PC-3 (cell line): ENCODE results near the gene SLCO2A1.

ENCODE experiments used
- EZH2 ChIP-seq: fragments of 300-600 bp; sonication (generic); IDR thresholded peaks from one replicate; pipeline ENCODE4 v1.6.1; 2017; ENCODE audit warnings: antibody characterized with exemption, mild to moderate bottlenecking, low read length; ENCODE audit not compliant: unreplicated experiment
- EZH2phosphoT487 ChIP-seq: fragments of 300-600 bp; sonication (generic); IDR thresholded peaks from 2 replicates; pipeline ENCODE4 v1.6.1; 2018; ENCODE audit warnings: mild to moderate bottlenecking, antibody characterized with exemption, low read length, borderline replicate concordance
- TF ChIP-seq, protein P1 (sequence below): fragments of 300-600 bp; sonication (generic); conservative IDR thresholded peaks from 2 replicates; pipeline ENCODE4 v1.5.1; 2017; ENCODE audit warnings: antibody characterized with exemption, low read depth, mild to moderate bottlenecking, low read length

GRCh38 chr3:133917144-133917543 lies 112.6 kb downstream of the SLCO2A1 start:
- TF ChIP-seq, protein P1, sequence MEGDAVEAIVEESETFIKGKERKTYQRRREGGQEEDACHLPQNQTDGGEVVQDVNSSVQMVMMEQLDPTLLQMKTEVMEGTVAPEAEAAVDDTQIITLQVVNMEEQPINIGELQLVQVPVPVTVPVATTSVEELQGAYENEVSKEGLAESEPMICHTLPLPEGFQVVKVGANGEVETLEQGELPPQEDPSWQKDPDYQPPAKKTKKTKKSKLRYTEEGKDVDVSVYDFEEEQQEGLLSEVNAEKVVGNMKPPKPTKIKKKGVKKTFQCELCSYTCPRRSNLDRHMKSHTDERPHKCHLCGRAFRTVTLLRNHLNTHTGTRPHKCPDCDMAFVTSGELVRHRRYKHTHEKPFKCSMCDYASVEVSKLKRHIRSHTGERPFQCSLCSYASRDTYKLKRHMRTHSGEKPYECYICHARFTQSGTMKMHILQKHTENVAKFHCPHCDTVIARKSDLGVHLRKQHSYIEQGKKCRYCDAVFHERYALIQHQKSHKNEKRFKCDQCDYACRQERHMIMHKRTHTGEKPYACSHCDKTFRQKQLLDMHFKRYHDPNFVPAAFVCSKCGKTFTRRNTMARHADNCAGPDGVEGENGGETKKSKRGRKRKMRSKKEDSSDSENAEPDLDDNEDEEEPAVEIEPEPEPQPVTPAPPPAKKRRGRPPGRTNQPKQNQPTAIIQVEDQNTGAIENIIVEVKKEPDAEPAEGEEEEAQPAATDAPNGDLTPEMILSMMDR, result no peak
- TF ChIP-seq EZH2 (no peak), EZH2phosphoT487 (no peak)
